Measurements from ENCODE around the gene PRXL2B.

PRXL2B gene

GRCh38 chr1:2597441-2598328 is 11.1 kb downstream of the PRXL2B start:
- DNase-seq (ENCODE audit: low read depth in 2 of 2): no peak

GRCh38 chr1:2598329-2598931 is 11.9 kb downstream of the PRXL2B start:
- DNase-seq (ENCODE audit: low read depth in 2 of 2): no peak

GRCh38 chr1:2601721-2602303 is 15.2 kb downstream of the PRXL2B start:
- no peak for DNase-seq (ENCODE audit: low read depth in 2 of 2)

- DNase-seq (ENCODE audit: low read depth in 2 of 2): no peak
Observed at GRCh38 chr1:2602311-2602835, 15.8 kb downstream of the PRXL2B start.

- DNase-seq (ENCODE audit: low read depth in 2 of 2): no peak
Observed at GRCh38 chr1:2602866-2603520, 16.4 kb downstream of the PRXL2B start.

GRCh38 chr1:2603521-2604155 is 17.1 kb downstream of the PRXL2B start:
- DNase-seq (ENCODE audit: low read depth in 2 of 2): no peak

- no peak for DNase-seq (ENCODE audit: low read depth in 2 of 2)
Observed at GRCh38 chr1:2604156-2604843, 17.7 kb downstream of the PRXL2B start.

- DNase-seq (ENCODE audit: low read depth in 2 of 2): no peak
Observed at GRCh38 chr1:2604844-2605508, 18.4 kb downstream of the PRXL2B start.

GRCh38 chr1:2605509-2606395 is 19.2 kb downstream of the PRXL2B start:
- DNase-seq (ENCODE audit: low read depth in 2 of 2): no peak

- no peak for DNase-seq (ENCODE audit: low read depth in 2 of 2)
Observed at GRCh38 chr1:2606396-2606880, 19.9 kb downstream of the PRXL2B start.

- DNase-seq (ENCODE audit: low read depth in 2 of 2): no peak
Observed at GRCh38 chr1:2606881-2607621, 20.5 kb downstream of the PRXL2B start.

GRCh38 chr1:2607641-2608091 is 21.1 kb downstream of the PRXL2B start:
- DNase-seq (ENCODE audit: low read depth in 2 of 2): no peak

GRCh38 chr1:2609319-2610035 is 22.9 kb downstream of the PRXL2B start:
- DNase-seq (ENCODE audit: low read depth in 2 of 2): no peak

GRCh38 chr1:2610036-2610959 is 23.7 kb downstream of the PRXL2B start:
- DNase-seq (ENCODE audit: low read depth in 2 of 2): no peak

GRCh38 chr1:2611031-2611501 is 24.5 kb downstream of the PRXL2B start:
- DNase-seq (ENCODE audit: low read depth in 2 of 2): no peak

GRCh38 chr1:2611621-2612437 is 25.3 kb downstream of the PRXL2B start:
- no peak for DNase-seq (ENCODE audit: low read depth in 2 of 2)
